ENCODE results near the gene ANXA11.
"Not testable (repeated sequence)": the region's sequence is repeated elsewhere in the genome, so short reads cannot be mapped to it uniquely, and the experiment has no call there.

Gene ANXA11

GRCh38 chr10:80165173-80165572, 40.2 kb downstream of the ANXA11 start:
- no peak for DNase-seq

DNA sequence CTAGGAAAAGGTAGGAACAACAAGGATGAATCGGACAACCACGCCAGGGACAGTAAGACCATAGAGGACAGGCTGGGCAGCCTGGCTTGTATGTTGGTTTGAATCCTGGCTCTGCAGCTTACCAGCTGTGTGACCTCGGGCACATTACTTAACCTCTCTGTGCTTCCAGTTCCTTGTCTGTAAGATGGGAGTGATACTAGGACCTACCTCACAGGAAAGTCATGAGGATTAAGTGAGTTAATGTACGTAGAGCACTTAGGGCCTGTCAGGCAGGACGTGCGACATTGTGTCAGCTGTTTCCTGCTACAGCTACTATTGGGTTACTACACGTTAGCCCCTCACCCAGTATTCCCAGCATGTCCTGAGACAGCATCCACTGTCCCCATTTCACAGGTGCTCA, 40.7 kb downstream of the ANXA11 start:
- DNase-seq, result no peak

DNA sequence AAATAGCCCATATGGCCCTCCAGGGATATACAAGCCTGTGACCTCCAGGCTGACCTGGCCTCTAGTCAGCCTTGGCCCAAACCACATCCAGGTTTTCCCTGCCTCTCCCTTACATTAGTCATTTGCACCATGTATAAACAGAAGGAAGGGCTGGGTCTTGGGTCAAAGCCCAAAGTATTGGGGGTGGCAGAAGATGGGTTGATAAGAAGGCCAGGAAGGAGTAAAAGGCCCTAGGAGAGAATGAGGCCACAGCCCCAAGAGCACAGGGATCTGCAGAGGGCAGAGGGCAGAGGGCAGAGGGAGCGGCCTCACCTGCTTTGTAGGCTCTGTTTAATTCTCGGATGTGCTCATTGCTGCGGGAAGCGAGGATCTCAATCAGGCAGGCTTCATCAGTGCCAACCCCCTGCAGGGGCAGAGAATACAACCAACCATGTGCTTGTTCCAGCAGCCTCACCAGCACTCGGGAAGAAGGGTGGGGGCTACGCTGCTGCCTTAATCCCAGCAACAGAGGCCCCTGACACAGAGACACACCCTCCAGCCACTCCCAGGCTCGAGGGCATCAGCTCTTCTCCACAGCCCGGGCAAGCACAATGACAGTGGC, 41.5 kb downstream of the ANXA11 start:
- no peak for DNase-seq

GRCh38 chr10:80161321-80162083, 43.8 kb downstream of the ANXA11 start:
- peak; percentile 33 for DNase-seq

DNA sequence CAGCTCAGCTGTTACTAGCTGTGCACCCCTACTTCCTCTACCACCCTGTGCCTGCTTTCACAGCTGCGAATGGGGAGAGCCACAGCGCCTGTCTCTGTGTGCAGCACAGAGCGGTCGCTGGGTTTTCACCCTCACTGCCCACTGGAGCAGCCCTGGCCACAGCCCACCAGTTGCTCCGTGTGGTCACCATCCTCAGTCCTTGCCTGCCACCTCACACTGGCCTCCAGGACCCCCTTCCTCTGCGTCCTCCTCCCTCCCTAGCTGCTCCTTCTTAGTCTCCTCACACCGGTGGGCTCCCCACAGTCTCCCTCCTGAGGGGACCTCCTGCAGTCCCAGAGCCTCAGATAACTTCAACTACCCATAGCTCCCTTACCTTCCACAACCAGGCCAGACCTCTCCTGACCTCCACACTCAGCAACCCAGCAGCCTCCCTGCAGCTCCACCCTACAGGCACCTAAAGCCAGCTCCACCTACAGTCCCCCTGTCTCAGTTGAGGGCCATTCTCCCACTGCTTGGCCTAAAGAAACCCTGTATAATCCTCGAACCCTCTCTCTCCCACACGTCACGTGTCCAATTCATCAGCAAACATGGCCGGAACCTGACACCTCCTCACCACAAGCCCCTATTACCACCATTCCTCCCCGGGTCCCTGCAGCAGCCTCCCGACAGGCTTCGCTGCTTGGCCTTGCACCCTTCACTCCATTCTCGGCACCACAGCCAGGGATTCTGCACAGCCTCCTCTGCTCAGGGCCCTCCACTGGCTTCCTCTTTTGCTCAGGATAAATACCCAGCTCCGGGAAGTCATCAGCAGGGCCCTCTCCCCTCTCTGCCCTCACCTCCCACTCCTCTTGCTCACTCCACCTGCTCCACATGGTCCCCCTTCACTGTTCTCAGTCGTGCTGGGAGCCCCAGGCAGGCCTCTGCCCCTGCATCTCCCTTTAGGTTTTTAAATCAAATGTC, 44.7 kb downstream of the ANXA11 start:
- no peak for DNase-seq

DNA sequence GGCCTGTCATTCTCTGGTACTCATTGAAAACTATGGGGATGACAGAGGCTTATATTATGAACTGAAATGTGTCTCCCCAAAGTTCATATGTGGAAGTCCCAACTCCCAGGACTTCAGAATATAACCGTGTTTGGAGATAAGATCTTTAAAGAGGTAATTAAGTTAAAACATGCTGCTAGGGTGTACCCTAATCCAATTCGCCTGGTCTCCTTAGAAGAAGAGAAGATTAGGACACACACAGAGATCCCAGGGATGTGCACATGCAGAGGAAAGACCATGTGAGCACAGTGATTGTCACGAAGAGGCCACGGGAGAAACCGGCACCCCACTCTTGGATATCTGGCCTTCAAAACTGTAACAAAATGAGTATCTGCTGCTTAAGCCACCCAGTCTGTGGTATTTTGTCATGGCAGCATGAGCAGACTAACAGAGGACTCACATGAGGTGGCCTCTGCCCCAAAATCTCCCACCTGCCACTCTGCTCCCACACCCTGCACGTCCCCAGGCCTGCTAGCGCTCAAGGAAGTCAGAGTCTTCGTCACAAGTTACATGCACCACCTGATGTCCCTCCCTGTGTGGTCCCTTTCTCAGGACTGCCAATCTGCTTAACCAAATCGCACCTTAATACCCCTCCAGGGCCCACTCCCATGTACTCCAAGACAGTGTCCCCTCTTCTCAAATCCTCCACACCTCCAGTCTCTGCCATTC, 46.0 kb downstream of the ANXA11 start:
- no peak for DNase-seq

- DNase-seq, result no peak
Measured at GRCh38 chr10:80158598-80159127, 46.7 kb downstream of the ANXA11 start.

DNA sequence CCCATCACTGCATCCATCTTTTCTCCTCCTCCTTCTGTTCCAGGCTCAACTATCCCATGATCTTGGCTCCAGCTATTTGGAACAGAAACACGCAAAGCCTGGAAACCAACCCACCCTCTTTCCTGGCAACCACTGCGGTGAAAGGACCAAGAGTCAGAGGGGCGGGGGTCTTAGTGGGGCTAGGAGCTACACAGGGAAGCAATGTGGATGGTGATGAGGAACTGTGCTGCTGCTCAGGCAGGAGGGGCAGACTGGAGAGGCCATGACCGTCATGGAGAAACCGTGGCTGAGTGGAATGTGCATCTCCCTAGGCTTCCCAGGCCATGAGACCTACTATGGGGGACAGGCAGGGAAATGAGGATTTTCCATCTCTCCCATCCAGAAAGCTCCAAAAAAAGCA, 47.2 kb downstream of the ANXA11 start:
- DNase-seq, result no peak

DNA sequence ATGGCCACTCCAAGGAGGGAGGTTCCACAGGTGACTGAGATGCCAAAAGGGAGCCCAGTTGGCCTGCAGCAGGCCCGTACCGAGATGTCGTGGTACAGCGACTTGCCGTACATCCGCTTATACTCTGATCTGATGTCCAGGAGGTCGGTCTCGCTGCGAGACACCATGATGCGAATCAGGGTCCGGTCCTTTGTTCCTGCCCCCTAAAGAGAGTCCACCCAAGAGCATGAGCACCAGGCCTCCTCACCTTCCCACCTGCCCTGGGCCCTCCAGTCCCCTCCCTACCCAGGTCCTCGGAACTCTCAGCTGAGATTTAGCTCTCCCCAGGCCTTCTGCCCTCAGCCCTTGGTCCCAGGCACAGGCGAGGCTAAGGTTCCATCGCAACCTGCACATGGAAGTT, 47.8 kb downstream of the ANXA11 start:
- no peak for DNase-seq

GRCh38 chr10:80156216-80156615, 49.1 kb downstream of the ANXA11 start:
- no peak for DNase-seq

GRCh38 chr10:80155696-80156215, 49.6 kb downstream of the ANXA11 start:
- no peak for DNase-seq

DNA sequence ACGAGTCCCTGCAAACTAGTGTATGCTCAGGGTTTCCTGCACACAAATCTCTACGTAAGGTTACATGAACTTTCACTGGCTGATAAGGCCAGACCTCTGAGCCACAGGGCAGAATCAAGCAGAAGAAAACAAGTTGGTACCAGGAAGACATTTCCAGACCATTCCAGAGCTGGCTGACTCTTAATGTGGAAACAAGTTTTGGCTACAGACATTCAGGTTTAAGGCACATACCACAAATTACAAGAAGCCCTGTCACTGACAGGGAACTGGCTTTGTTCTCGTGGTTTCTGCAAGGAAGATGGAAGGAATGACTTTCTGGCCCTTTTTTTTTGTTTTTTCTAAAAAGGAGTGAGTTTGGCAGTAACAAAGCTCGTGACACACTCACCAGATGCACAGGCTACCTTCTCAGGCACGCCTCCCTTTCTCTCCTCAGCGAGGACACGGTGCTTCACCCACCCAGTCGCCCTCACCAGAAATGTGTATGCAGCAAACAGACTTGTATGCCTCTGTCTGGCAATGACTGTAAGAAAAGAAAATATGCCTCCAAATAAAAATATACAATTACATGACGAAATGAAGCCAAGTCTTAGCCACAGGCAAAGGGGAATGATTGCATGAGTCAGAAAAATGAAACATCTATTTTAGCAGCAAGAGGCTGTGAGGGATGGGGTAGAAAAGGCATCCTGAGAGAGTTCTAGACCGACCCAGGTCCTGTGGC, 50.2 kb downstream of the ANXA11 start:
- no peak for DNase-seq

- DNase-seq, result no peak
Measured at GRCh38 chr10:80154626-80154977, 50.7 kb downstream of the ANXA11 start.

DNA sequence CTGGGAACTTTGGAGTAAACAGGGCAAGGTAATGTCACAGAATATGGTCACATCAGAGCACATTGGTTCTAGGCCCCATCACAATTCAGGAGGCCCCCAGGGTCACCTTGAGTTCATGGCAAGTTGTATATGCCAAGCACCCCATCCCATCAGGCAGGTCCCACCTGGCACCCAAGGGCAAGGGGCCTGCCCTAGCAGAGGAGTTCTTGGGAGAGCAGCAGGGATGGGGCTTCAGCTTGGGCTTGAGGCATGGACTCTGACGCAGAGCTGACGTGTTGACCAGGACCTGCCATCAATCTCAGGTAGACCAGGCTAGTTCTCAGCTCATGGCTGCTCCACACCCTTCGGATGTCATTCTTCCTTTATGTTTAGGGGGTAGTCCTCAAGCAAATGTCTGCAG, 51.9 kb downstream of the ANXA11 start:
- DNase-seq, result no peak

DNA sequence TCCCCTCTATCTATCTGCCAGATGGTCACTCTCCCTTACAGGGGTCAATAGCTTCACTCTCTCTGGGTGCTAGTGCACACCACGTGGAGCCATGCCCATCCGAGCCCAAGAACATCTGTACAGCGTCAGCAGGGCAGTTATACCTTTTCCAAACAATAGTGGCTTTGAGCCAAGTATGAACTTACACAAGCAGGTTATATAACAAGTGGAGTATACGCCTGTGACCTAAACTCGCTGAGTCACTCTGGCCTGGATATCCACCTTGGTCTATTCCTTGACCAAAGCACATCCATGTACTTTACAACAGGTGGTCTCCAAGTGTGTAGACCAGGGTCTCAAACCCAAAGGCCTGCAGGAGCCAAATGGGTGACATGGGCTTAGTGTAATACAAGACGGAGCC, 52.5 kb downstream of the ANXA11 start:
- no peak for DNase-seq

- no peak for DNase-seq
Measured at GRCh38 chr10:80150172-80150571, 55.2 kb downstream of the ANXA11 start.

- no peak for DNase-seq
Measured at GRCh38 chr10:80149123-80149522, 56.2 kb downstream of the ANXA11 start.

DNA sequence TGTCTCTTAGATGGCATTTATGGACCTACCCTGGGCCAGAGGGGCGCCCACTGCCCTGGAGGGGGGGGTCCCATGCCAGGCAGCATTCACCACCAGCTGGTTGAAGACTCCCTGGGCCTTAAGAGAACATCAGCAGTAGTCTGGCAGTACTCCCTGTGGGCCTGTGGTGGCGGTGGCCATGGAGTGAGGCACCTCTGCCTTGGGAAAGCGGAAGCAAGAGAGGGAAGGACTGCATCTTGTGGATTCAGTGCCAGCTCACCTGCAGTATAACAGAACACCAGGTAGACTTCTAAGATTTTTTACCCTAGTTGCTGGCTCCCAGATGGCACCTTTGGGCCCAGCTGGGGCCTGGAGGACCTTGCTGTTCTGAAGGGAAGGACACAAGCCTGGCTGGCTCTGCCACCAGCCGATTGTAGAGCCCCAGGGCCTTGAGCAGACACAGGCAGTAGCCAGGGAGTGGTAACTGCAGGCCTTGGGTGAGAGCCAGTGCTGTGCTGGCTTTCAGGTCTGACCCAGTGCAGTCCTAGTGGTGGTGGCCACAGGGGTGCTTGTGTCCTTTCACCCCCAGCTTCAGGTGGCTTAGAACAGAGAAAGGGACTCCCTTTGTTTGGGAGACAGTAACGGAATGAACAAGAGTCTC, 57.1 kb downstream of the ANXA11 start:
- DNase-seq, result no peak

GRCh38 chr10:80146918-80147317, 58.4 kb downstream of the ANXA11 start:
- no peak for DNase-seq

- not testable (repeated sequence) for DNase-seq
Measured at GRCh38 chr10:80145406-80146308, 59.7 kb downstream of the ANXA11 start.

Data from NCI-H1436 (cell line).